GM12878 (cell line): Measurements from ENCODE around the gene OTOF.

Source experiments
- CTCF ChIP-seq, 3 experiments: IDR thresholded peaks in 2 of 3; conservative IDR thresholded peaks in 1 of 3; 2 replicates each; pipeline ENCODE4 v1.5.1; 2011; ENCODE audit warnings: low read depth in 3 of 3, low read length in 3 of 3, mild to moderate bottlenecking in 3 of 3, control low read depth in 2 of 3, moderate library complexity in 2 of 3, inconsistent platforms in 1 of 3, mixed read lengths in 1 of 3; ENCODE audit not compliant: control insufficient read depth in 2 of 3, insufficient read depth in 1 of 3; ENCODE audit errors: extremely low read depth in 1 of 3
- IRF3 ChIP-seq: fragments of 450-650 bp; IDR thresholded peaks from 2 replicates; pipeline ENCODE4 v1.6.1; 2014; ENCODE audit warnings: mild to moderate bottlenecking
- PRDM15 ChIP-seq: fragments of 450-650 bp; formaldehyde crosslinking; IDR thresholded peaks from 2 replicates; pipeline ENCODE4 v1.4.0; 2020; ENCODE audit warnings: mild to moderate bottlenecking, moderate library complexity
- SRF ChIP-seq, 2 experiments: IDR thresholded peaks; 2 replicates each; pipeline ENCODE4 v1.6.1; 2011; ENCODE audit warnings: low read depth in 2 of 2, low read length in 2 of 2, mild to moderate bottlenecking in 1 of 2, moderate library complexity in 1 of 2
- TARDBP ChIP-seq: IDR thresholded peaks from 2 replicates; pipeline ENCODE4 v1.6.1; 2016; ENCODE audit warnings: borderline replicate concordance
- TCF7 ChIP-seq: IDR thresholded peaks from 2 replicates; pipeline ENCODE4 v1.6.1; 2014; ENCODE audit warnings: antibody characterized with exemption, borderline replicate concordance
- USF1 ChIP-seq: IDR thresholded peaks from 2 replicates; pipeline ENCODE4 v1.6.1; 2011; ENCODE audit warnings: borderline replicate concordance, low read depth, mild to moderate bottlenecking, moderate library complexity, mixed read lengths, low read length; ENCODE audit not compliant: insufficient read depth; ENCODE audit errors: extremely low read length

GRCh38 chr2:26503231-26503880, 25.4 kb upstream of the OTOF start:
- TF ChIP-seq SRF (IDR thresholded peaks at IDR 0.05; ENCODE audit: low read depth in 2 of 2, low read length in 2 of 2) (no peak), TARDBP (no peak), CTCF (IDR thresholded peaks at IDR 0.05 in 2 of 3, conservative IDR thresholded peaks at IDR 0.05 in 1 of 3; ENCODE audit: control insufficient read depth in 2 of 3, extremely low read depth in 1 of 3, insufficient read depth in 1 of 3, low read depth in 3 of 3, low read length in 3 of 3) (peak; percentile 75 to 88 (median 88)), USF1 (no peak), IRF3 (no peak), TCF7 (no peak), PRDM15 (no peak)
